HG02759 (cell line): Measurements from ENCODE around the gene GPR161.
"Not testable (repeated sequence)": the region's sequence is repeated elsewhere in the genome, so short reads cannot be mapped to it uniquely, and the experiment has no call there.

Source experiments
- ATAC-seq: cut with Tn5 transposase; IDR thresholded peaks from one replicate; pipeline ENCODE4 v1.9.1; 2021; ENCODE audit warnings: mild to moderate bottlenecking, moderate library complexity; ENCODE audit not compliant: unreplicated experiment

The GPR161 gene

GRCh38 chr1:168136709-168137514, at the start of gene GPR161:
TSS of gene GPR161 (minus strand) at chr1:168136930. CDS start at chr1:168104850, 32,080 bp downstream.
- ATAC-seq, result no peak

- ATAC-seq, result not testable (repeated sequence)
Measured at GRCh38 chr1:168181063-168181720, 44.5 kb upstream of the GPR161 start.

- ATAC-seq, result no peak
Measured at GRCh38 chr1:168180148-168180524, 43.4 kb upstream of the GPR161 start.

- no peak for ATAC-seq
Measured at GRCh38 chr1:168179438-168180147, 42.9 kb upstream of the GPR161 start.

- peak; percentile 93 for ATAC-seq
Measured at GRCh38 chr1:168178638-168179437, 42.1 kb upstream of the GPR161 start, which contains the start of gene TIPRL. TSS of gene TIPRL (plus strand) at chr1:168178962. CDS start at chr1:168179078, 116 bp downstream.

GRCh38 chr1:168178227-168178637, 41.5 kb upstream of the GPR161 start:
- no peak for ATAC-seq

- ATAC-seq, result no peak
Measured at GRCh38 chr1:168172250-168172915, 35.7 kb upstream of the GPR161 start.

GRCh38 chr1:168170564-168171508, 34.1 kb upstream of the GPR161 start:
- no peak for ATAC-seq

- ATAC-seq, result no peak
Measured at GRCh38 chr1:168167806-168168205, 31.1 kb upstream of the GPR161 start.

GRCh38 chr1:168164771-168165170, 28.0 kb upstream of the GPR161 start:
- ATAC-seq, result no peak

- ATAC-seq, result no peak
Measured at GRCh38 chr1:168163670-168164069, 26.9 kb upstream of the GPR161 start.

GRCh38 chr1:168161459-168161858, 24.7 kb upstream of the GPR161 start:
- no peak for ATAC-seq

- no peak for ATAC-seq
Measured at GRCh38 chr1:168159979-168160378, 23.2 kb upstream of the GPR161 start.

GRCh38 chr1:168159251-168159650, 22.5 kb upstream of the GPR161 start:
- ATAC-seq, result no peak

GRCh38 chr1:168157638-168158037, 20.9 kb upstream of the GPR161 start:
- ATAC-seq, result no peak

GRCh38 chr1:168155910-168156309, 19.2 kb upstream of the GPR161 start:
- no peak for ATAC-seq

- ATAC-seq, result not testable (repeated sequence)
Measured at GRCh38 chr1:168154707-168155106, 18.0 kb upstream of the GPR161 start.

- no peak for ATAC-seq
Measured at GRCh38 chr1:168151935-168152334, 15.2 kb upstream of the GPR161 start.

- ATAC-seq, result no peak
Measured at GRCh38 chr1:168150283-168150682, 13.6 kb upstream of the GPR161 start.
